Choroid plexus epithelial cell (primary cell): Measurements from ENCODE around the gene COPS7A.
A peak's percentile ranks its signal among the peaks of the same experiment; 100 is the strongest.

Source experiments
- DNase-seq: peaks from one replicate; pipeline ENCODE4 v3.0.0-alpha.2; 2010; ENCODE audit warnings: low read depth
- H3K4me3 ChIP-seq: 2 replicates; pipeline ENCODE4 v1.5.1; 2011; ENCODE audit warnings: low read depth, mild to moderate bottlenecking, control low read depth, low read length, moderate library complexity
- CTCF ChIP-seq: conservative IDR thresholded peaks from 2 replicates; pipeline ENCODE4 v1.5.1; 2011; ENCODE audit warnings: low read depth, mild to moderate bottlenecking, control low read depth, inconsistent platforms, low read length, moderate library complexity

The COPS7A gene

GRCh38 chr12:6752921-6753771 lies 29.3 kb downstream of the COPS7A start, which contains the start of gene MLF2:
TSS of gene MLF2 (minus strand) at chr12:6753141. CDS start at chr12:6752334, 807 bp downstream.
- TF ChIP-seq CTCF: no peak
- peak within 1 kb of the TSS; percentile 97 for H3K4me3 ChIP-seq
- peak; percentile 100 for DNase-seq

GRCh38 chr12:6753772-6754356 lies 30.0 kb downstream of the COPS7A start:
- H3K4me3 ChIP-seq: no peak overlapping the region

GRCh38 chr12:6754411-6754810 lies 30.6 kb downstream of the COPS7A start:
- H3K4me3 ChIP-seq: no peak overlapping the region
- no peak for TF ChIP-seq CTCF
- no peak for DNase-seq

More at GRCh38 chr12:6753772-6754356, 30.0 kb downstream of the COPS7A start:
- DNase-seq: no peak
- TF ChIP-seq CTCF: peak; percentile 96

- no peak overlapping the region for H3K4me3 ChIP-seq
- no peak for TF ChIP-seq CTCF
- DNase-seq: no peak
Observed at GRCh38 chr12:6757028-6757690, 33.3 kb downstream of the COPS7A start.

GRCh38 chr12:6758506-6759095 lies 34.8 kb downstream of the COPS7A start:
- H3K4me3 ChIP-seq: no peak overlapping the region
- no peak for TF ChIP-seq CTCF
- no peak for DNase-seq

- no peak for TF ChIP-seq CTCF
- no peak for DNase-seq
Observed at GRCh38 chr12:6759741-6760140, 35.9 kb downstream of the COPS7A start.

More at GRCh38 chr12:6759741-6760140, 35.9 kb downstream of the COPS7A start:
- H3K4me3 ChIP-seq: no peak overlapping the region
